Upper lobe of left lung (tissue), 6 donors: Measurements from ENCODE around the gene HLA-DPB1. TPM values are rescaled to one million over a fixed set of nuclear protein-coding genes. Genes with fewer than 3 reads are reported as not detected.
A peak's percentile ranks its signal among the peaks of the same experiment; 100 is the strongest.

Source experiments
- ATAC-seq, 2 donors: fragments of 200-7000 bp; cut with Tn5 transposase; one replicate each; pipeline ENCODE4 v1.9.1; 2022; ENCODE audit warnings: mild to moderate bottlenecking in 2 of 2, moderate library complexity in 2 of 2; ENCODE audit not compliant: low FRiP score in 2 of 2
- DNase-seq, 2 donors: peaks; one replicate each; pipeline ENCODE4 v3.0.0-alpha.2; 2019 to 2020
- H3K27ac ChIP-seq, 4 donors: fragments of 200-600 bp; sonication (generic); one replicate each; pipeline ENCODE4 v1.5.1; 2016 to 2019
- H3K27me3 ChIP-seq, 4 donors: fragments of 200-600 bp; sonication (generic); one replicate each; pipeline ENCODE4 v1.5.1; 2017 to 2019
- H3K36me3 ChIP-seq, 4 donors: fragments of 200-600 bp; sonication (generic); one replicate each; pipeline ENCODE4 v1.5.1; 2016 to 2019
- H3K4me1 ChIP-seq, 4 donors: fragments of 200-600 bp; sonication (generic); one replicate each; pipeline ENCODE4 v1.5.1; 2018 to 2019
- H3K4me3 ChIP-seq, 4 donors: fragments of 200-600 bp; sonication (generic); one replicate each; pipeline ENCODE4 v1.5.1; 2017 to 2019; ENCODE audit warnings: mild to moderate bottlenecking in 2 of 4, moderate library complexity in 1 of 4
- H3K9me3 ChIP-seq, 4 donors: fragments of 200-600 bp; sonication (generic); one replicate each; pipeline ENCODE4 v1.5.1; 2018 to 2019
- CTCF ChIP-seq, 6 experiments: fragments of 450-650 bp in 4 of 6; fragments of 200-600 bp in 2 of 6; sonication (generic) in 2 of 6; IDR thresholded peaks; one replicate each; pipeline ENCODE4 v1.5.1; 2016 to 2019; ENCODE audit warnings: antibody characterized with exemption in 6 of 6
- EP300 ChIP-seq, 4 donors: sonication (generic); formaldehyde crosslinking; IDR thresholded peaks; one replicate each; pipeline ENCODE4 v1.5.1; 2017; ENCODE audit warnings: antibody characterized with exemption in 4 of 4, control low read depth in 2 of 4
- POLR2A ChIP-seq, 4 donors: fragments of 450-650 bp; IDR thresholded peaks; one replicate each; pipeline ENCODE4 v1.5.1; 2016 to 2017; ENCODE audit warnings: antibody characterized with exemption in 4 of 4, mild to moderate bottlenecking in 2 of 4
- POLR2AphosphoS5 ChIP-seq, 2 donors: sonication (generic); formaldehyde crosslinking; IDR thresholded peaks; one replicate each; pipeline ENCODE4 v1.5.1; 2017; ENCODE audit warnings: antibody characterized with exemption in 2 of 2
- WGBS, 2 donors: methylation state at CpG; one replicate each; pipeline ENCODE4 v1.1.5; 2017 to 2018; 5-methylcytosine and 5-hydroxymethylcytosine counted together
- total RNA-seq, 6 donors: library from RNA; depleted of rRNA in 4 of 6; stranded (reverse); fragments of >200 nt in 4 of 6; gene quantifications; one replicate each; pipeline versions ENCODE4 v1.1.0 to v1.2.1, GENCODE V29; 2016 to 2021
- donor health status: DM: no; HTN: no; CAD: no; lungs with moderate emphysema.
- donor health status: DM: no; HTN: yes; CAD: no; lungs with severe emphysema.

HLA-DPB1 gene
- total RNA-seq, 6 donors from 2014 or later = 194 to 697 (median 373) TPM

GRCh38 chr6:33123732-33124524 is 48.1 kb downstream of the HLA-DPB1 start:
- no peak overlapping the region for H3K27ac ChIP-seq
- no peak for DNase-seq
- TF ChIP-seq CTCF (IDR thresholded peaks at IDR 0.05) = peak; percentile 16 to 50 (median 30)
- no peak for TF ChIP-seq POLR2A (IDR thresholded peaks at IDR 0.05)
- ATAC-seq = peak; percentile 46 to 47
- no peak overlapping the region for H3K4me3 ChIP-seq
- peaks cover 0 to 11% (median 5%) of the 10 kb centered on the region in 4 donors for H3K9me3 ChIP-seq
- no peaks in the 10 kb centered on the region for H3K4me1 ChIP-seq
- no peaks in the 10 kb centered on the region for H3K27me3 ChIP-seq
- WGBS, 2 donors = 78 to 91% methylated on average over 20 of the region's 20 CpGs
- no peaks in the 10 kb centered on the region for H3K36me3 ChIP-seq

- Histone ChIP-seq H3K4me3 (no peak overlapping the region), H3K27ac (no peak overlapping the region), H3K9me3 (peaks cover 0 to 11% (median 5%) of the 10 kb centered on the region in 4 donors), H3K4me1 (no peaks in the 10 kb centered on the region), H3K36me3 (no peaks in the 10 kb centered on the region), H3K27me3 (no peaks in the 10 kb centered on the region)
- DNase-seq = no peak
- TF ChIP-seq POLR2AphosphoS5 (IDR thresholded peaks at IDR 0.05) (no peak), POLR2A (IDR thresholded peaks at IDR 0.05) (no peak), CTCF (IDR thresholded peaks at IDR 0.05) (no peak), EP300 (IDR thresholded peaks at IDR 0.05) (no peak)
- WGBS, 2 donors = 83 to 94% methylated on average over 4 of the region's 4 CpGs
- no peak for ATAC-seq
Observed at GRCh38 chr6:33124525-33124901, 48.7 kb downstream of the HLA-DPB1 start.

- no peaks in the 10 kb centered on the region for H3K27me3 ChIP-seq
- no peak overlapping the region for H3K27ac ChIP-seq
- no peak overlapping the region for H3K4me3 ChIP-seq
- 75 to 77% methylated on average over 4 of the region's 4 CpGs for WGBS, 2 donors
- DNase-seq = no peak
- no peaks in the 10 kb centered on the region for H3K4me1 ChIP-seq
- no peak for TF ChIP-seq POLR2A (IDR thresholded peaks at IDR 0.05)
- no peak for TF ChIP-seq EP300 (IDR thresholded peaks at IDR 0.05)
- TF ChIP-seq CTCF (IDR thresholded peaks at IDR 0.05) = no peak
- TF ChIP-seq POLR2AphosphoS5 (IDR thresholded peaks at IDR 0.05) = no peak
- no peak for ATAC-seq
- no peaks in the 10 kb centered on the region for H3K36me3 ChIP-seq
- H3K9me3 ChIP-seq = peaks cover 0 to 11% (median 5%) of the 10 kb centered on the region in 4 donors
Observed at GRCh38 chr6:33124947-33125346, 49.2 kb downstream of the HLA-DPB1 start.

- Histone ChIP-seq H3K27me3 (no peaks in the 10 kb centered on the region), H3K27ac (no peak overlapping the region), H3K4me3 (no peak overlapping the region), H3K9me3 (peaks cover 0 to 11% (median 5%) of the 10 kb centered on the region in 4 donors), H3K36me3 (no peaks in the 10 kb centered on the region), H3K4me1 (no peaks in the 10 kb centered on the region)
- no peak for TF ChIP-seq POLR2AphosphoS5 (IDR thresholded peaks at IDR 0.05)
- TF ChIP-seq POLR2A (IDR thresholded peaks at IDR 0.05) = no peak
- TF ChIP-seq CTCF (IDR thresholded peaks at IDR 0.05) = peak; percentile 31 to 65 (median 54)
- TF ChIP-seq EP300 (IDR thresholded peaks at IDR 0.05) = no peak
- ATAC-seq (peak; percentile 64), DNase-seq (peak in 1 of 2 donors; percentile 75)
- 49 to 65% methylated on average over 5 of the region's 5 CpGs for WGBS, 2 donors
Observed at GRCh38 chr6:33126101-33126714, 50.4 kb downstream of the HLA-DPB1 start.
